ENCODE results near the gene UBE2F. TPM values are rescaled to one million over a fixed set of nuclear protein-coding genes. Genes with fewer than 3 reads are reported as not detected.
"Not testable (repeated sequence)": the region's sequence is repeated elsewhere in the genome, so short reads cannot be mapped to it uniquely, and the experiment has no call there.

UBE2F gene
- total RNA-seq, 1 donor from 2014 or later, result 38.6 TPM

- H3K36me3 Mint-ChIP-seq (ENCODE audit: insufficient read depth), result peaks cover 18% of the 10 kb centered on the region
- H3K9me3 Mint-ChIP-seq (ENCODE audit: low read depth), result peaks cover 6% of the 10 kb centered on the region
- DNase-seq (ENCODE audit: low spot score, unreplicated experiment), result no peak
- H3K27me3 Mint-ChIP-seq, result no peaks in the 10 kb centered on the region
- peaks cover 39% of the 10 kb centered on the region for H3K4me1 Mint-ChIP-seq (ENCODE audit: low read depth)
- peak overlapping the region; percentile 94 for H3K27ac Mint-ChIP-seq
- H3K4me3 Mint-ChIP-seq (ENCODE audit: low read depth), result peak overlapping the region; percentile 82
- no peak for TF ChIP-seq CTCF (IDR thresholded peaks at IDR 0.05; ENCODE audit: unreplicated experiment)
Observed at GRCh38 chr2:238063414-238064189, 96.8 kb downstream of the UBE2F start.

GRCh38 chr2:238064376-238064775 is 97.6 kb downstream of the UBE2F start:
- H3K9me3 Mint-ChIP-seq (ENCODE audit: low read depth), result peaks cover 4% of the 10 kb centered on the region
- H3K4me3 Mint-ChIP-seq (ENCODE audit: low read depth), result peak overlapping the region; percentile 31
- H3K36me3 Mint-ChIP-seq (ENCODE audit: insufficient read depth), result peaks cover 17% of the 10 kb centered on the region
- H3K4me1 Mint-ChIP-seq (ENCODE audit: low read depth), result peaks cover 37% of the 10 kb centered on the region
- no peak for TF ChIP-seq CTCF (IDR thresholded peaks at IDR 0.05; ENCODE audit: unreplicated experiment)
- H3K27me3 Mint-ChIP-seq, result no peaks in the 10 kb centered on the region
- no peak for DNase-seq (ENCODE audit: low spot score, unreplicated experiment)
- peak overlapping the region; percentile 94 for H3K27ac Mint-ChIP-seq

- H3K4me1 Mint-ChIP-seq (ENCODE audit: low read depth), result peaks cover 36% of the 10 kb centered on the region
- DNase-seq (ENCODE audit: low spot score, unreplicated experiment), result no peak
- no peaks in the 10 kb centered on the region for H3K27me3 Mint-ChIP-seq
- peaks cover 21% of the 10 kb centered on the region for H3K36me3 Mint-ChIP-seq (ENCODE audit: insufficient read depth)
- no peak for TF ChIP-seq CTCF (IDR thresholded peaks at IDR 0.05; ENCODE audit: unreplicated experiment)
- H3K9me3 Mint-ChIP-seq (ENCODE audit: low read depth), result peaks cover 4% of the 10 kb centered on the region
- H3K27ac Mint-ChIP-seq, result peak overlapping the region; percentile 27
- H3K4me3 Mint-ChIP-seq (ENCODE audit: low read depth), result peak overlapping the region; percentile 38
Observed at GRCh38 chr2:238065071-238065846, 98.4 kb downstream of the UBE2F start.

- H3K9me3 Mint-ChIP-seq (ENCODE audit: low read depth), result peaks cover 4% of the 10 kb centered on the region
- H3K27ac Mint-ChIP-seq, result no peak overlapping the region
- TF ChIP-seq CTCF (IDR thresholded peaks at IDR 0.05; ENCODE audit: unreplicated experiment), result no peak
- no peak overlapping the region for H3K4me3 Mint-ChIP-seq (ENCODE audit: low read depth)
- no peak for DNase-seq (ENCODE audit: low spot score, unreplicated experiment)
- no peaks in the 10 kb centered on the region for H3K27me3 Mint-ChIP-seq
- peaks cover 21% of the 10 kb centered on the region for H3K36me3 Mint-ChIP-seq (ENCODE audit: insufficient read depth)
- H3K4me1 Mint-ChIP-seq (ENCODE audit: low read depth), result peaks cover 36% of the 10 kb centered on the region
Observed at GRCh38 chr2:238066218-238066617, 99.4 kb downstream of the UBE2F start.

GRCh38 chr2:238066718-238067117 is 99.9 kb downstream of the UBE2F start:
- not testable (repeated sequence) for H3K27ac Mint-ChIP-seq; H3K9me3 Mint-ChIP-seq (ENCODE audit: low read depth); H3K4me3 Mint-ChIP-seq (ENCODE audit: low read depth); DNase-seq (ENCODE audit: low spot score, unreplicated experiment); H3K27me3 Mint-ChIP-seq
- H3K4me1 Mint-ChIP-seq (ENCODE audit: low read depth), result peaks cover 33% of the 10 kb centered on the region
- H3K36me3 Mint-ChIP-seq (ENCODE audit: insufficient read depth), result peaks cover 23% of the 10 kb centered on the region

Measured in progenitor cell of endocrine pancreas (in vitro differentiated cells).